Lower lobe of right lung (tissue), 2 donors: Measurements from ENCODE around the gene WNT7A. TPM values are rescaled to one million over a fixed set of nuclear protein-coding genes. Genes with fewer than 3 reads are reported as not detected.

Source experiments
- ATAC-seq, 2 donors: fragments of 200-7000 bp; cut with Tn5 transposase; one replicate each; pipeline ENCODE4 v1.9.1; 2020 to 2022; ENCODE audit warnings: mild to moderate bottlenecking in 2 of 2, moderate library complexity in 2 of 2
- DNase-seq: peaks from one replicate; pipeline ENCODE4 v3.0.0-alpha.2; 2020
- H3K27ac ChIP-seq: fragments of 200-600 bp; one replicate; pipeline ENCODE4 v1.8.0; 2022
- H3K27me3 ChIP-seq: fragments of 200-600 bp; one replicate; pipeline ENCODE4 v1.8.0; 2022; ENCODE audit warnings: low read depth
- H3K36me3 ChIP-seq: fragments of 200-600 bp; one replicate; pipeline ENCODE4 v1.8.0; 2022; ENCODE audit warnings: mild to moderate bottlenecking
- H3K4me1 ChIP-seq: fragments of 200-600 bp; one replicate; pipeline ENCODE4 v1.8.0; 2022
- H3K4me3 ChIP-seq: fragments of 200-600 bp; one replicate; pipeline ENCODE4 v1.8.0; 2022; ENCODE audit warnings: mild to moderate bottlenecking
- H3K9me3 ChIP-seq: fragments of 200-600 bp; one replicate; pipeline ENCODE4 v1.8.0; 2022
- intact Hi-C: fragments of 100-400 bp; cut with DNase I; formaldehyde crosslinking; loops from one replicate; pipeline ENCODE4 v1.11.0; 2022
- total RNA-seq: library from RNA; stranded (reverse); fragmentation: NEBNext Ultra II Directional; extraction: Animal tissue kit (Norgen Biotek cat#: 25700); gene quantifications from one replicate; pipeline ENCODE4 v1.2.1, GENCODE V29; 2021
- TF ChIP-seq, protein P1 (sequence below): fragments of 200-600 bp; IDR thresholded peaks from one replicate; pipeline ENCODE4 v1.8.0; 2022; ENCODE audit warnings: antibody characterized with exemption, mild to moderate bottlenecking
- donor health status: DM: no; HTN: yes; CAD: no; lungs with severe emphysema.

Gene WNT7A
- total RNA-seq, 1 donor from 2014 or later, result 4.1 TPM

DNA sequence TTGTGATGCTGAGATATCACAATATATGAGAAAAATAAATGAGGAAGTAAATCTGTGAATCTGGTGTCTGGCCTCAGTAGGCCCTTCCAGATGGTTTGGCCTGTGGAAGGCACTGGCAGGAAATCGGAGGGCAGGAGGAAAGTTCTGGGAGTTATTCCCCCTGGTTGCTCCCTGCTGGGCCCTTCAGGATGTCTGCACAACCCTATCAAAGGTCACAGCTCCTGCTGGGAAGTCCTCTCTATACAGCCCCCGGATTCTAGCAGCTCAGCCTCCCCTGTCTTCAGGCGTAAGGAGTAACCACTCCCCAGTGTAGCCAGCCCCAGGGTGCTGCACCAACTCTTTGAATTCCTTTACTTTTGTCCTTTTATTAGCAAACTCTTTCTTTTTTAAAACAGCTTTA lies 56.2 kb downstream of the WNT7A start:
- H3K4me3 ChIP-seq, result no peak overlapping the region
- ATAC-seq, result no peak
- no peaks in the 10 kb centered on the region for H3K9me3 ChIP-seq
- intact Hi-C loops, result no loop called here
- no peaks in the 10 kb centered on the region for H3K27me3 ChIP-seq
- TF ChIP-seq, protein P1, sequence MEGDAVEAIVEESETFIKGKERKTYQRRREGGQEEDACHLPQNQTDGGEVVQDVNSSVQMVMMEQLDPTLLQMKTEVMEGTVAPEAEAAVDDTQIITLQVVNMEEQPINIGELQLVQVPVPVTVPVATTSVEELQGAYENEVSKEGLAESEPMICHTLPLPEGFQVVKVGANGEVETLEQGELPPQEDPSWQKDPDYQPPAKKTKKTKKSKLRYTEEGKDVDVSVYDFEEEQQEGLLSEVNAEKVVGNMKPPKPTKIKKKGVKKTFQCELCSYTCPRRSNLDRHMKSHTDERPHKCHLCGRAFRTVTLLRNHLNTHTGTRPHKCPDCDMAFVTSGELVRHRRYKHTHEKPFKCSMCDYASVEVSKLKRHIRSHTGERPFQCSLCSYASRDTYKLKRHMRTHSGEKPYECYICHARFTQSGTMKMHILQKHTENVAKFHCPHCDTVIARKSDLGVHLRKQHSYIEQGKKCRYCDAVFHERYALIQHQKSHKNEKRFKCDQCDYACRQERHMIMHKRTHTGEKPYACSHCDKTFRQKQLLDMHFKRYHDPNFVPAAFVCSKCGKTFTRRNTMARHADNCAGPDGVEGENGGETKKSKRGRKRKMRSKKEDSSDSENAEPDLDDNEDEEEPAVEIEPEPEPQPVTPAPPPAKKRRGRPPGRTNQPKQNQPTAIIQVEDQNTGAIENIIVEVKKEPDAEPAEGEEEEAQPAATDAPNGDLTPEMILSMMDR, result no peak
- no peak overlapping the region for H3K27ac ChIP-seq
- H3K4me1 ChIP-seq, result no peaks in the 10 kb centered on the region
- H3K36me3 ChIP-seq, result no peaks in the 10 kb centered on the region
- no peak for DNase-seq

- TF ChIP-seq, protein P1, result no peak
- H3K9me3 ChIP-seq, result no peaks in the 10 kb centered on the region
- no peaks in the 10 kb centered on the region for H3K27me3 ChIP-seq
- H3K4me3 ChIP-seq, result no peak overlapping the region
- intact Hi-C loops, result no loop called here
- DNase-seq (peak; percentile 13), ATAC-seq (no peak)
- H3K36me3 ChIP-seq, result no peaks in the 10 kb centered on the region
- no peaks in the 10 kb centered on the region for H3K4me1 ChIP-seq
- H3K27ac ChIP-seq, result no peak overlapping the region
Measured at GRCh38 chr3:13822871-13823585, 56.8 kb downstream of the WNT7A start.

DNA sequence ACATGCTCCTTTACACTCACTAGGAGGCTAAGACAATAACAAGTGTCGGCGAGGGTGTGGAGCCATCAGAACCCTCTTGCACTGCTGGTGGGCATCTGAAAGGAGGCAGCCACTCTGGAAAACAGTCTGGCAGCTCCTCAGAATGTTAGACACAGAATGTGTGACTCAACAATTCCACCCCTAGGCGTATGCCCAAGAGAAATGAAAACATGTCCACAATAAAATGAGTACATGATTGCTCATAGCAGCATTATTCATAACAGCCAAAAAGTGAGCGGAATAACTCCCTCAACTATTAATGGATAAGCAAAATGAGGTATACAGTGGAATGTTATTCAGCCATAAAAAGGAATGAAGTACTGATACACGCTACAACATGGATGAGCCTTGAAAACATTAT lies 57.8 kb downstream of the WNT7A start:
- H3K36me3 ChIP-seq, result no peaks in the 10 kb centered on the region
- no peak overlapping the region for H3K27ac ChIP-seq
- ATAC-seq, result no peak
- no peak overlapping the region for H3K4me3 ChIP-seq
- no peaks in the 10 kb centered on the region for H3K27me3 ChIP-seq
- no peak for DNase-seq
- no peaks in the 10 kb centered on the region for H3K9me3 ChIP-seq
- TF ChIP-seq, protein P1, result no peak
- intact Hi-C loops, result no loop called here
- no peaks in the 10 kb centered on the region for H3K4me1 ChIP-seq

DNA sequence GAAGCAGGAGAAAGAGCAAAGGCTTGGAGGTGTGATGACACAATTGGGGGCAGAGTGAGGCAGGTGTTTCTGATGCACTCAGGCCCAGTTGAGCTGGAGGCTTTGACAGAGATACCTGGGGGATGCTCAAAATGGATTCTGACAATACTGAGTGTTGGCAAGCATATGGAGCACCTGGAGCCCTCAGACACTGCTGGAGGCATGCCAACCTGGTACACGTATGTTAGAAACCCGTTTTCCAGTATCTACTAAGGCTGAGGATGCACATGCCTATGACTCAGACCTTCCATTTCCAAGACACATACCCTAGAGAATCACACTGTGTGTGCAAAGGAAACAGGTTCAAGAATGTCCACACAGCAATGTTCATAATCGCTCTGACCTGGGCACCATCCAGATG lies 58.7 kb downstream of the WNT7A start:
- Histone ChIP-seq H3K9me3 (peaks cover 3% of the 10 kb centered on the region), H3K36me3 (no peaks in the 10 kb centered on the region), H3K27me3 (no peaks in the 10 kb centered on the region), H3K4me3 (no peak overlapping the region), H3K4me1 (no peaks in the 10 kb centered on the region), H3K27ac (no peak overlapping the region)
- TF ChIP-seq, protein P1, result no peak
- ATAC-seq (no peak), DNase-seq (no peak)
- intact Hi-C loops, result no loop called here

DNA sequence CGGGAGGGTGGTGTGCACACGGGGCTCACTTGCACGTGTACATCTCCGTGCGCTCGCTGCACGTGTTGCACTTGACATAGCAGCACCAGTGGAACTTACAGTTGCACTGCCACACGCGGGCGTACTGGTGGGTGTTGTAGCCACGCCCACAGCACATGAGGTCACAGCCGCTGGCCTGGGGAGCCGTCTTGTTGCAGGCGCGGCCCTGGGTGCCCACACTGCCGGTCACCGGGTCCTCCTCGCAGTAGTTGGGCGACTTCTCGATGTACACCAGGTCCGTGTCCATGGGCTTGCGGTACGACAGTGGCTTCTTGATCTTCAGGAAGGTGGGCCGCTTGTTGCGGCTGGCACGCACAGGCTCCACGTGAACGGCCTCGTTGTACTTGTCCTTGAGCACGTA lies 61.0 kb downstream of the WNT7A start:
- no peaks in the 10 kb centered on the region for H3K4me1 ChIP-seq
- H3K27ac ChIP-seq, result no peak overlapping the region
- ATAC-seq, result no peak
- no peaks in the 10 kb centered on the region for H3K36me3 ChIP-seq
- intact Hi-C loops, result no loop called here
- H3K4me3 ChIP-seq, result no peak overlapping the region
- no peaks in the 10 kb centered on the region for H3K27me3 ChIP-seq
- peaks cover 25% of the 10 kb centered on the region for H3K9me3 ChIP-seq
- DNase-seq, result peak; percentile 42
- TF ChIP-seq, protein P1, result no peak
